ENCODE results near the gene LHX6. TPM values are rescaled to one million over a fixed set of nuclear protein-coding genes. Genes with fewer than 3 reads are reported as not detected.

LHX6 gene
- total RNA-seq, 1 experiment from 2014 or later = not detected

DNA sequence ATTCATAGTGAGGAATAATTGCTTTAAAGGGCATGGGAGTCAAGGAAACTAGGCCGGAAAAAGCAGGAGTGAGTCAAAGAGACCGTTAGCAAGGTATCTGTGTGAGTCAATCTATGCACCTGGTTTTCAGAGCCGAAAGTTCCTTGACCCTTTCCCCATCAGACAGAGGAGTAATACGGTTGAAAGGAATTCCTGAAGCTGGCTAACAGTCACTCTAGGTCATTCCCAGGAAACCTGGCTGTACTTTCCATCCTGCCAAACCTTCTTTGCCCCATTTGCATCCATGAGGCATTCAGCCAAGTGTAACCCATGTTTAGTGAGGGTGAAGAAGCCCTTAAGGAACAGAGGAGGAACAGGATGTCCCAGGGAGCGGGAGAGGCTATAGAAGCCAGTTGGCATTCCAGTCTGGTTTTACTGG is 19.7 kb upstream of the LHX6 start:
- Histone ChIP-seq H3K9me3 (no peaks in the 10 kb centered on the region), H3K27me3 (no peaks in the 10 kb centered on the region), H3K4me3 (no peak overlapping the region), H3K36me3 (peaks cover 56% of the 10 kb centered on the region)
- DNase-seq = no peak

DNA sequence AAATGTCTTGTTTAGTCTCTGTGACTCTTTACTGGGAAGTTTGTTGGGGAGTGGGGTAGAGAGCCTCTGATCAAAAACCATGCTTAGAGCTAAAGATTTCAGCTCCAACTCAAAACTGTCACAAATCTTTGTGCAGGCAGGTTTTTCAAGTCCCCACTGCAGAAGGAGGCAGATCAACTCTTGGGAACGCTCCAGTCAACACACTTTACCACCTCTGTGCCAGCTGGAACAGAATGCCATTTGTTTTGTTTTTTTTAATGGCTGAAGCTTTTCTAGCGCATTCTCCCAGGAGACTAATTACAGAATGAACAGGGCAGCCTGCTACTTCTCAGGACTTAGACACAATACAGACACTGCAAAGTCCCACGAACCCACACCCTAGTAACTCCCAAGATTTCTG is 17.9 kb upstream of the LHX6 start:
- Histone ChIP-seq H3K4me3 (no peak overlapping the region), H3K9me3 (no peaks in the 10 kb centered on the region), H3K36me3 (peaks cover 53% of the 10 kb centered on the region), H3K27me3 (no peaks in the 10 kb centered on the region)
- no peak for DNase-seq

DNA sequence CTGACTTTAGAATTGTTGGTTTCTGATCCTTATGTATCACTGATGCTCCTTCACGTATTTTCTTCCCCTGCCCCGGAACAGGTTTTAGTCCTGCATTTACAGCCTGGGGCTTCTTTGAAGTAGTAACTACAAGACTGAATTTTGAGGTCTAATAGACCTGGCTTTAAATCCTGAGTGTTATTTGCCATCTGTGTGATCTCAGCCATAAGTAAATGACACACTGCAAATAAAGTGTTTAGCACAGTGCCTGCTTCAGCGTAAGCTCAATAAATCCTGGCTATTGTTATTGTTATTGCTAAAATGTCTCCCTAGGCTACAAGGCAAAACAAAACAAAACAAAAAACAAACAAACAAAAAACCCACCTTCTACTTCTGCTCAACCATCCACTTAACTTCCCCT is 15.6 kb upstream of the LHX6 start:
- no peak for DNase-seq
- Histone ChIP-seq H3K4me3 (no peak overlapping the region), H3K27me3 (no peaks in the 10 kb centered on the region), H3K36me3 (peaks cover 54% of the 10 kb centered on the region), H3K9me3 (no peaks in the 10 kb centered on the region)

DNA sequence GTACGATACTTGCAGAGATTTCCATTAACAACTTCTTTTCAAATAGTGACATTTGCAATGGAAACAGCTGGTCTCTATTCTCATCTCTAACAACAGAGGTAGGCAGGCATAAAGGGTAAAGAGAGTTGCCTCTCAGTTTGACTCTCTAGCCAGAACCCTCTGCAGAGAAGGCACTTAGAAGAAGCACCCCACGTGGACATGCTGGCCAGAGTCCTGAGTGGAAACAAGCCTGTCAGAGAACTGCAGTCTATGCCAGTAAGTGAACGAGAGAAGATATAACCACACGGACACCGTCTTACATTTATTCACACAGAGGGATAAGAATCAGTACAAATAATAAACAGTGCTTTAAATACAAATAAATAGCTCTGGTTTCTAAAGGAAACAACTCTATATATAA is 11.0 kb upstream of the LHX6 start:
- no peak for DNase-seq
- Histone ChIP-seq H3K36me3 (peaks cover 39% of the 10 kb centered on the region), H3K27me3 (no peaks in the 10 kb centered on the region; the same call in 1 of the 2 replicates), H3K4me3 (no peak overlapping the region), H3K9me3 (no peaks in the 10 kb centered on the region)

DNA sequence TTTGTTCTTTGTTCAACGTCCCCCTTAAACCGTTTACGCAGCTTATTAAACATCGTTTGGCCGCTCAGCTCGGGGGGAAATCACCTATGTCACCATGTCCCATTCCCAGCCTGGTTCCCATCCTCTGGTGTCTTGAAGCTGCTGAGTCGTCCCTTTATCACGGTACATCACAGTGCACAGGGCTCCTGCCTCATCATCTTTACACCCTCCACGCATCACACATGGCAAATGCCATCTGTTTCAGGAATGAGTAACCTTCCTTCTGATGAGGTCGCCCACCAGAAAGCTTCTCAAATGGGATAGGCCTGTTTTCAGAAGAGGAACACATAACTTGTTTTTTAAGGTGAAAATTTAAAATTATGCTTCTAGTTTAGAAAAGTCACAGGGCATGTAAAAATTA is 7.9 kb upstream of the LHX6 start:
- Histone ChIP-seq H3K36me3 (peaks cover 16% of the 10 kb centered on the region), H3K4me3 (no peak overlapping the region), H3K9me3 (no peaks in the 10 kb centered on the region), H3K27me3 (peaks cover 4% of the 10 kb centered on the region)
- no peak for DNase-seq

DNA sequence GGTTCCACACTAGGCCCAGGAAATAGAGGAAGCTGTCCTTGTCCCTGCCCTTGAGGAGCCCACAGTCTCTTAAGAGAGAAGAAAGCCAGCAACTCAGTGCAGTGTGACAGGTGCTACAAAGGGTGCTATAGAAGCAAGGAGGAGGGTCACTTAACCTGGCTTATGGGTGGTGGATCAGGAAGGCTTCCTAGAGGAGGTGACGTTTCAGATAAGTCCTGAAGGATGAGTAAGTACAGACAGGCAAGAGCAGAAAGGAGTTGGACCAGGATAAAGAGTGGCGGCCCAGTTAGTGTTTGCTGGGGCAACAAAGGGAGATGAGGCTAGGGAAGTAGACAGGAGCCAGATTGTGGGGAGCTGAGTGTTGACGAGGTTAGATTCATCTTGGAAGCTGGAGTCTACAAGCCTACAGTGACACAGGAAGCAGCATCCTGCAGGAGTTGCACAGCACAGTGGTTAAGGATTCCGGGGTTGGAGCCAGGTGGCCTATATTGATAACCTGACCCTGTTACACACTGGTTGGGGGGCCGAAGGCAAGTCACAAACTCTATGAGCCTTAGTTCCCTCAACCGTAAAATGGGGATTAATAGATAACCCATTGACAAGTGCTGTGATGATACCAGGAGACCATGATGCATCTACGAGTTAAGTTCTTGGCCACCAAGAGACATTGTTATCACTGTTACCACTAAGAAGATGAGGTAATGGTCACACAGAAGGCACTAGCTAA is 5.4 kb upstream of the LHX6 start:
- Histone ChIP-seq H3K4me3 (no peak overlapping the region), H3K27me3 (peaks cover 29% of the 10 kb centered on the region), H3K9me3 (no peaks in the 10 kb centered on the region), H3K36me3 (no peaks in the 10 kb centered on the region; the same call in none of the 2 replicates)
- no peak for DNase-seq

DNA sequence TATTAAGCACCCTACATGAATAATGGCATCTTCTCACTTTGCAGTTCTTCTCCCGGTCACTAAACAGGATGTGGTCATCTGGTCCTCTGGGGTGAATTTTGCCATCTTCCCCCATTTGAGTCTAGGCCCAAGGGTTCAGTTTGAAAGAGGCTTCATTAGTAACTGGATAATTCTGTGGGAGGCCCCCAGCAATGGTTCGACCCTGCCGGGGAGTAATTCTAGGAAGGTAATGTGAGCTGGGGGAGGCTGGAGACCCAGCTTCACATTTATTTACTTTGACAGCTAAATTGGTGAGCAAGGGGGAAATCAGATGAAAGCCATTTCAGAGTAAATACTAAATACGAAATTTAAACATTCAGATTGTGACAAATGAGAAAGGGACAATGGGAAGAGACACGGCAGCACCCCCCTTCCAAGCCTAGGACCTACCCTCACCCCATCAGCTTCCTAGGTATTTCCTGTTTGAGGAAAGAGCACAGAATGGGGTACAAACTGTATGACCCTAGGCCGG is 4.1 kb upstream of the LHX6 start:
- Histone ChIP-seq H3K27me3 (peaks cover 38% of the 10 kb centered on the region), H3K4me3 (no peak overlapping the region), H3K9me3 (no peaks in the 10 kb centered on the region), H3K36me3 (no peaks in the 10 kb centered on the region)
- no peak for DNase-seq

DNA sequence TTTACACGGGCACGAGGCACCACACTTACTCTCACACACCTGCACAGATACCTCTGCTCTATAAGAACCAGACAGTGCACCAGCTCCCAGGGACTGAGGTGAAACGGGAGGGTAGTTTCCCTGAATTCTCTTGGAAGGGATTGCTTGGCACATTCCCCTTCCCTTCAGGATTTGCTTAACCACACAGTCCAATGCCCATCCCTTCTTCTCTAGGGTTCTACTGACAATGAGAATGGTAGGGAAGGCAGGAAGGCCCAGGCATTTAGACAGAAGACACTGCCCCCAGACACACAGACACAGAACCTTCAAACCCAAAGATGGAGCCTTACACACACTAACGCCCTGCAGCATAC is 704 bp upstream of the LHX6 start:
- no peak overlapping the region for H3K4me3 ChIP-seq

DNA sequence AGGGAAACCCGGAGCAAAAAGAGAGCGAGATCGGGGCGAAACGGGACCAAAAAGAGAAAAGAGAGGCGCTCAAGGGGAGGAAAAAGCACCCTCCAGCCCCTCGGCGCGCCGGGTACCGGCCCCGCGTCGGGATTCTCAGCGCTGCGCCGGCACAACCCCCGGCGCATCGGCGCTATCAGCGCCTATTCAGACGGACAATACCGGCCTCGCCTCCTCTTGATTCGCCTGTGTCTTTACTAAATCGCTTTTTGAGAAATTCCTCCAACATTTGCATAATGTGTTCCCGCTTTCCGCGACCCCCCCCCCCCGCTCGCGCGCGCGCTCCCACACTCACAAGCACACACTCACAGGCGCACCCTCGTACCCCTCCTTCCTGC is 578 bp downstream of the LHX6 start:
- Histone ChIP-seq H3K4me3 (peak overlapping the region; percentile 33), H3K27me3 (peaks cover 54% of the 10 kb centered on the region), H3K36me3 (no peaks in the 10 kb centered on the region), H3K9me3 (no peaks in the 10 kb centered on the region)
- no peak for DNase-seq

More for the DNA sequence above, 704 bp upstream of the LHX6 start:
- Histone ChIP-seq H3K27me3 (peaks cover 54% of the 10 kb centered on the region), H3K36me3 (no peaks in the 10 kb centered on the region), H3K9me3 (no peaks in the 10 kb centered on the region)
- DNase-seq = no peak

DNA sequence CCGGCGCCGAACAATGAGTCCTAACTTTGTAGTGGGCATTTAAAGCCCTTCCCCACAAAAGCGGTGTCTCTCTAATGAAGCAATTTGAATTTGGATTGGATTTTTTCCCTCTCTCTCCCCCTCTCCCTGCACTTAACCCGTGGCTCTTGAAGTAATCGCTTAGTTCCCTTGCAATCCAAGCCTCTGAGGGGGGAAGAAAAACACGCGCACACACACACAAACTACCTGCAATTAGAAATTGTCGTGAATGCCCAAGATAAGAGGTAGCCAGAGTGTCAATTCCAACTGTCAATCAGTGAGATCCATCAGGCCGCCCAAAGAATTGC is 1.2 kb downstream of the LHX6 start:
- no peak overlapping the region for H3K4me3 ChIP-seq
- H3K36me3 ChIP-seq = no peaks in the 10 kb centered on the region
- no peaks in the 10 kb centered on the region for H3K9me3 ChIP-seq
- DNase-seq = no peak
- peaks cover 54% of the 10 kb centered on the region for H3K27me3 ChIP-seq

DNA sequence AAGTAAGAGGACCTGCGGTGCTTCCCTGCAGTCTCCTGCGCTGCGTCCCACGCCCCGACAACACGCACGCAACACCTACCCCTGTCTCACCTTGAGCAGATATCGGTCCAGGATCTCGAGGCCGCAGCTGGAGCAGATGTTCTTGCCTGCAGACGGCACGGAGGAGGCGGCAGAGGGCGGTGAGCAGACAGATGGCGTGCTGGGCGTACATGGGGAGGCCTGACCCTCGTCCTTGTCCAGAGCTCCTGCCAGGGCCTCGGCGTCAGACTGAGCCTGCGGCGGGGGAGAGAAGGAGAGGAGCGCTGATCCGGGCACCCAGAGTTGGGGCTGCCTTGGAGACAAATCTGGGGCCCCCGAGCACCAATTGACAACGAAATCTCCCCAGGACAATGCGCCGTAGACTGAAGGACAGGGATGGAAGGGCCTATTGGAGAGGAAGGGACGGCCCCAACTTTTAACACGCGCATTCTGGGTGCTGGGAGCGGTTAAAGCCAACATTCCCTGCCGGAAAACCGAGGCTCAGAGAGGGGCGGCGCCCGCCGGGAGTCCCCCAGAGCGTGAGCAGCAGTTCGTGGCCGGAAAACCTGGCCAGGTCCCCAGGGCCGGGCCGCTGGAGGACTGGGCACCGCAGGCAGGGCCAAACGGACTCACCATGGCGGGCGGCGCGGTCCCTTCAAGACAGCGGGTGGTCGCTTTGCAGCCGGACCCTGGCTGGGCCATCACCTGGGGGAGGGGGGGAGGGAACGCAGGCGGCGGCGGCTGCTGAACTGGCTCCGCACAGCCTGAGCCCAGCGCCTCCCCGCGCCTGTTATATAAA is 1.8 kb downstream of the LHX6 start:
- no peak for DNase-seq
- Histone ChIP-seq H3K4me3 (no peak overlapping the region), H3K27me3 (peaks cover 53% of the 10 kb centered on the region)

DNA sequence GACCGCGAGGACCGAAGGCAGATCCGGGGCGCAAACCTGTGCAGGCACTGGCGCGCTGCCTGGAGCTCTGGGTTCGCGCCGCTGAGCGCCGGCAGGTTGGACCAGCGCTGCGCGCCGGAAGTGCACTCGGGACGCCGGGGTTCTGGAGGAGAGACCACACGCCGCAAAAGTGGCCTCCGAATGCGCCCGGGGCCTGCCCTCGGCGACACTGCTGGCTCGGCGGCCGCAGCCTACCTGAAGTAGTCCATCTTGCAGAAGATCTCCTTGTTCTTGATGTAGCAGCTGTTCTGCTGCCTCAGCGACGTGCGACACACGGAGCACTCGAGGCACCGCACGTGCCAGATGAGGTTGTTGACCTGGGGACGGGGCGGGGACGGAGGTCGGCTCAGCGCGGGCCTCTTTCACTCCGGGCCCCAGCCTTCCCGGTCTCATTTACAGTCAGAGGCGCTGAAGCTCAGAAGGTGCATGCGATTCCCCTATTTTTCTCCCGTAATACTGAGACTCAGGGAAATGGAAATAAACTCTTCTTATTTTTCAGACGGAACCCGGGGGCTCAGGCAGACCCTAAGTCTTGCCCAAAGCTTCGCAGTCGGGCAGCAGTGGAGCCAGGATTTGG is 2.5 kb downstream of the LHX6 start:
- no peak for DNase-seq
- H3K27me3 ChIP-seq = peaks cover 46% of the 10 kb centered on the region
- no peaks in the 10 kb centered on the region for H3K9me3 ChIP-seq

More for the DNA sequence above, 1.8 kb downstream of the LHX6 start:
- Histone ChIP-seq H3K9me3 (no peaks in the 10 kb centered on the region), H3K36me3 (no peaks in the 10 kb centered on the region)

DNA sequence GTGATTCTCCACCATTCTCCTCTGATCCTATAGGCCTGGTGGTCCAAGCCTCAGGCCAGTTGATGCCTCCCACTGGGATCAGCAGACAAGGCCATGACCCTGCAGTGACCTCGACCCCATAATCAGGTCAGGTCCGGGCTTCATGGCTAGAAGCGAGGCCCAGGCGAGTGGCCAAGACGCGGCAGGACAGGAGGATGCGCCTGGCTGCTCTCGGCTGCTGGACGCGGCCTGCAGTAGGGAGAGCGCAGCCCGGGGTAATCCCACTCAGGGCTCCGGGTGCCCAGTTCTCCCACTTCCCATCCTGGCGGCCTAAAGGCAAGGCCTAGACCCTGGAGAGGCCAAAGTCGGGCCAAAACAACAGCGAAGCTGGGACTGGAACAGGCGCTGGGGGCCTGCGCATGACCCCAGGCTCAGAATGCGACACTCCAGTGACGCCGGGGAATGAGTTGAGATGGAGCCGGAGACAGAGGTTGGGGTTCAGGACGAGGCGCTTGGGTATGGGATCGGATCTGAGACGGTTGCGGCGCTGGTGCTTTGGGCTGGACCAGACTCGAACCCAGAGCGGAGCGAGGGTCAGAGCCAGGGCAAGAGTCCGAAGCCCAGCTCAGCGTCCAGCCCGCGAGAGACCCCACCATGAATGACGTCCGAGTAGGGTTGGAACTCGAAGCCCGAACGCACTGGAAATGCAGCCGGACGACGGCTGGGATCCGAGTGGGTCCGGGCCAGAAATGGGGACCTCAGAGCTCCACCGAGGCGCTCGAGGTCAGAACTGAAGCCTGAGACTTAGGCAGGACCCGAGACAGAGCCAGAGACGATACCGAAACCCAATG is 3.2 kb downstream of the LHX6 start:
- Histone ChIP-seq H3K36me3 (no peaks in the 10 kb centered on the region), H3K4me3 (no peak overlapping the region), H3K27me3 (peaks cover 39% of the 10 kb centered on the region), H3K9me3 (no peaks in the 10 kb centered on the region)
- no peak for DNase-seq

More for the DNA sequence above, 2.5 kb downstream of the LHX6 start:
- Histone ChIP-seq H3K4me3 (no peak overlapping the region), H3K36me3 (no peaks in the 10 kb centered on the region)

DNA sequence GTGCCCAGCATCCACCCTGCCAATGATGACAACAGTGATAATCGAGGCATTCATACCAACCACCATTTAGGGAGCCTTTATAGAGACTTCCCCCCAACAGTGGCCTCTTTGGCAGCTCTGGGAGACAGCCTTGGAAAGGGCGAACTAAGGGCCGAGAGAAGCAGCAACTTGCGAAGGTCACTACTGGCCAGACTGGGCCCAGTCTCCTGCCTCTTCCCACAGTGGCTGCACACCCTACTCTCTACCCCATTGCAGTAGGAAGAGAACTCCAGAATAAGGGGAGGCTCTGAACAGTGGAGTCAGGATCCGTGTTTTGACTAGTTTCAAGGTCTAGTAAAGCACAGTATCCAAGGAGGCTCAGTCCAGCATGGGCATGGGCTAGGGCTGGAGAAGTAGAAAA is 5.3 kb downstream of the LHX6 start:
- Histone ChIP-seq H3K9me3 (no peaks in the 10 kb centered on the region), H3K27me3 (peaks cover 41% of the 10 kb centered on the region), H3K36me3 (no peaks in the 10 kb centered on the region), H3K4me3 (no peak overlapping the region)
- no peak for DNase-seq

DNA sequence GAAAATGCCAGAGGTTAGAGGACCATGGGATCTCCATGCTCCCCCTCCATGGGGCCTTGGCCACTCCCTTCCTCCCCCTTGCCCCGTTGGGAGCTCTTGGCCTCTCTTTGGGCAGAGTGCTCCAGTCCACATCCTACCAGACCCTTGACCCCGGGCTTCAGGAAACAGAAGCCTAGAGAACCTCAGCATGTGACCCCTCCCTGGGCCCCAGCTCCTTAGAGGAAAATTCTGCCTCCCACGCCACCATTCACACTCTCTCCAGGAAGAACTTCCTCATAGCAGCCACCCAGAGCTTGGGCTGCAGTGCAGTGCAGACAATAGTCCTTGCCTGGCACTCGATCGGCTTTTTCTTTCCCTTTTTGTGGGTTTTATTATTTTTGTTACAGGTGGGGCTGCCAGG is 6.0 kb downstream of the LHX6 start:
- DNase-seq = no peak
- H3K4me3 ChIP-seq = no peak overlapping the region
- peaks cover 36% of the 10 kb centered on the region for H3K27me3 ChIP-seq
- H3K9me3 ChIP-seq = no peaks in the 10 kb centered on the region
- H3K36me3 ChIP-seq = no peaks in the 10 kb centered on the region

DNA sequence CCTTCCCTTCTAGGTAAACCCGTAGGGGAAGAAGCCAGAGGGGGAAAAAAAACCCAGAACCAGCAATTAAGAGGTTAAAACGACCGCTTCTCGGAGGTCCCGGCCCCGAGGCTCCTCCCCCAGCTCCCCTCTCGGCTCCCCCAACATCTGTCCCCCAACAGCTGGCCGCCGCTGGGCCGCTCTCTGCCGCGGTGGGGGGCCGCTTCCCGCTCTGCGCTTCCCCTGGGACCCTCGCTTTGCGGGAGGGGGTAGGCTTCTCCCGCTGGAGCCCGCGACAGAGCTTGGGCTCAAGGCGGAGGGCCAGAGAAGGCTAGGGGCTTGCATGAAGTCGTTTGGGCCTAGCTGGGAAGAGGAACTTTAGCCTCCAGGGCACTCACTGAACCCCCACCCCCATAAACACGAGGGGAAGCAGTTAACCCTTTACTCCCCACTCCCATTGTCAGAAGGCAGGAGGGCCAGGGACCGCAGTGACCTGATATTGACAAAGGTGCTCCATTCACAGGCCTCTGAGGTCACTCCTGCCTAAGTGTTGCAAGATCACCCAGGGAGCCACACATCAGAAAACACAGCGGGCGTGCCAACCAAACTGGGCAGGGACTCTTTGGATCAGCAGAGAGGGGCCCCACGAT is 7.5 kb downstream of the LHX6 start:
- no peak for DNase-seq

More for the DNA sequence above, 7.5 kb downstream of the LHX6 start:
- no peak overlapping the region for H3K4me3 ChIP-seq
- no peaks in the 10 kb centered on the region for H3K9me3 ChIP-seq
- no peaks in the 10 kb centered on the region for H3K36me3 ChIP-seq
- H3K27me3 ChIP-seq = peaks cover 23% of the 10 kb centered on the region
